Small intestine (tissue), 7 donors: ENCODE results near the gene PRR29. TPM values are rescaled to one million over a fixed set of nuclear protein-coding genes. Genes with fewer than 3 reads are reported as not detected.

Source experiments
- DNase-seq, 2 donors: peaks; one replicate each; pipeline versions ENCODE4 v3.0.0 to v3.0.0-alpha.2; 2013
- FAIRE-seq: peaks from 2 replicates; lab custom pipeline; 2012; peaks lifted over from hg19 to GRCh38; lab: Jason Lieb, UNC
- H3K27ac ChIP-seq, 3 donors: one replicate each; pipeline ENCODE4 v1.5.1; 2013; ENCODE audit warnings: low read length in 2 of 3, mild to moderate bottlenecking in 2 of 3, control low read depth in 1 of 3, inconsistent platforms in 1 of 3, low read depth in 1 of 3, moderate library complexity in 1 of 3
- H3K27me3 ChIP-seq, 3 donors: one replicate each; pipeline ENCODE4 v1.6.1; 2013; ENCODE audit warnings: low read length in 3 of 3, inconsistent platforms in 1 of 3; ENCODE audit not compliant: control insufficient read depth in 3 of 3, insufficient read depth in 3 of 3
- H3K36me3 ChIP-seq, 3 donors: one replicate each; pipeline ENCODE4 v1.6.1; 2013; ENCODE audit warnings: low read length in 3 of 3, inconsistent platforms in 1 of 3, low read depth in 1 of 3, mild to moderate bottlenecking in 1 of 3, moderate library complexity in 1 of 3; ENCODE audit not compliant: control insufficient read depth in 3 of 3, insufficient read depth in 2 of 3
- H3K4me1 ChIP-seq, 3 donors: one replicate each; pipeline ENCODE4 v1.6.1; 2013; ENCODE audit warnings: low read length in 2 of 3, inconsistent platforms in 1 of 3, low read depth in 1 of 3, mild to moderate bottlenecking in 1 of 3, moderate library complexity in 1 of 3; ENCODE audit not compliant: control insufficient read depth in 3 of 3, insufficient read depth in 2 of 3
- H3K4me3 ChIP-seq, 3 donors: one replicate each; pipeline ENCODE4 v1.5.1; 2013; ENCODE audit warnings: low read length in 3 of 3, control low read depth in 1 of 3, inconsistent platforms in 1 of 3, low read depth in 1 of 3, mild to moderate bottlenecking in 1 of 3, moderate library complexity in 1 of 3
- H3K9me3 ChIP-seq, 2 donors: one replicate each; pipeline ENCODE4 v1.6.1; 2013; ENCODE audit warnings: low read depth in 1 of 2, low read length in 1 of 2; ENCODE audit not compliant: control insufficient read depth in 2 of 2, insufficient read depth in 1 of 2
- WGBS, 3 donors: extraction: QIAGEN DNeasy Blood & Tissue Kit; methylation state at CpG; one replicate each; pipeline ENCODE4 v1.1.7; 2013; 5-methylcytosine and 5-hydroxymethylcytosine counted together
- polyA plus RNA-seq, 4 donors: library from polyadenylated mRNA; stranded (reverse) in 3 of 4; unstranded in 1 of 4; fragments of 200-250 nt in 3 of 4; fragments of 120-200 nt in 1 of 4; gene quantifications; one replicate each; pipeline versions ENCODE4 v1.2.1 to v1.2.3, GENCODE V29; 2013
- donor health status: healthy with polysubstance abuse.
- donor health status: control.
- donor health status: control.
- donor health status: Bipolar disorder and iron deficiency.
- donor health status: healthy.

Gene PRR29
- polyA plus RNA-seq, 4 donors = 0.16 to 1.1 TPM; not detected in 2

- no peak for FAIRE-seq
- H3K4me1 ChIP-seq = peaks cover 0 to 10% (median 3%) of the 10 kb centered on the region in 3 donors
- no peak for DNase-seq
- H3K27me3 ChIP-seq = no peaks in the 10 kb centered on the region
- H3K9me3 ChIP-seq = no peaks in the 10 kb centered on the region
- no peak overlapping the region for H3K27ac ChIP-seq
- H3K4me3 ChIP-seq = no peak overlapping the region
- peaks cover 0 to 20% (median 0%) of the 10 kb centered on the region in 3 donors for H3K36me3 ChIP-seq
- 86 to 90% (median 89%) methylated on average over 14 of the region's 14 CpGs for WGBS, 3 donors
Measured at GRCh38 chr17:64036198-64036922, 38.2 kb downstream of the PRR29 start.

- Histone ChIP-seq H3K4me1 (peaks cover 0 to 10% (median 3%) of the 10 kb centered on the region in 3 donors), H3K36me3 (peaks cover 0 to 26% (median 0%) of the 10 kb centered on the region in 3 donors), H3K27me3 (no peaks in the 10 kb centered on the region), H3K4me3 (no peak overlapping the region), H3K27ac (no peak overlapping the region), H3K9me3 (no peaks in the 10 kb centered on the region)
- 82 to 91% (median 90%) methylated on average over 6 of the region's 6 CpGs for WGBS, 3 donors
- no peak for FAIRE-seq
- no peak for DNase-seq
Measured at GRCh38 chr17:64037180-64037579, 39.0 kb downstream of the PRR29 start.

- Histone ChIP-seq H3K9me3 (no peaks in the 10 kb centered on the region), H3K4me1 (peaks cover 0 to 10% (median 3%) of the 10 kb centered on the region in 3 donors), H3K4me3 (no peak overlapping the region), H3K27me3 (no peaks in the 10 kb centered on the region), H3K36me3 (peaks cover 0 to 27% (median 1%) of the 10 kb centered on the region in 3 donors), H3K27ac (no peak overlapping the region)
- DNase-seq (peak in 1 of 2 donors; percentile 50), FAIRE-seq (no peak)
- 85 to 92% (median 91%) methylated on average over 5 of the region's 5 CpGs for WGBS, 3 donors
Measured at GRCh38 chr17:64037802-64038201, 39.7 kb downstream of the PRR29 start.

- Histone ChIP-seq H3K4me3 (no peak overlapping the region), H3K36me3 (peaks cover 0 to 34% (median 6%) of the 10 kb centered on the region in 3 donors), H3K4me1 (peaks cover 2 to 10% (median 3%) of the 10 kb centered on the region in 3 donors), H3K9me3 (no peaks in the 10 kb centered on the region), H3K27me3 (no peaks in the 10 kb centered on the region), H3K27ac (no peak overlapping the region)
- FAIRE-seq (no peak), DNase-seq (peak in 1 of 2 donors; percentile 32)
- WGBS, 3 donors = 65 to 80% (median 77%) methylated on average over 15 to 16 of the region's 16 CpGs
Measured at GRCh38 chr17:64038331-64039105, 40.4 kb downstream of the PRR29 start.

- H3K27ac ChIP-seq = no peak overlapping the region
- 94 to 98% (median 96%) methylated on average over 3 of the region's 3 CpGs for WGBS, 3 donors
- DNase-seq (no peak), FAIRE-seq (no peak)
- no peaks in the 10 kb centered on the region for H3K9me3 ChIP-seq
- peaks cover 4 to 40% (median 9%) of the 10 kb centered on the region in 3 donors for H3K36me3 ChIP-seq
- H3K4me1 ChIP-seq = peaks cover 2 to 10% (median 3%) of the 10 kb centered on the region in 3 donors
- H3K27me3 ChIP-seq = no peaks in the 10 kb centered on the region
- no peak overlapping the region for H3K4me3 ChIP-seq
Measured at GRCh38 chr17:64039106-64039400, 40.9 kb downstream of the PRR29 start.

GRCh38 chr17:64040206-64040605 is 42.1 kb downstream of the PRR29 start:
- H3K36me3 ChIP-seq = peaks cover 7 to 50% (median 13%) of the 10 kb centered on the region in 3 donors
- DNase-seq = peak; percentile 62 to 95
- H3K27me3 ChIP-seq = no peaks in the 10 kb centered on the region
- no peak for FAIRE-seq
- peaks cover 2 to 10% (median 3%) of the 10 kb centered on the region in 3 donors for H3K4me1 ChIP-seq
- 26 to 58% (median 38%) methylated on average over 6 of the region's 6 CpGs for WGBS, 3 donors
- peak overlapping the region in 2 of 3 donors; percentile 17 to 66 for H3K27ac ChIP-seq
- H3K9me3 ChIP-seq = no peaks in the 10 kb centered on the region
- no peak overlapping the region for H3K4me3 ChIP-seq

- WGBS, 3 donors = 20 to 51% (median 29%) methylated on average over 11 of the region's 11 CpGs
- peak overlapping the region in 1 of 3 donors; percentile 36 for H3K27ac ChIP-seq
- H3K36me3 ChIP-seq = peaks cover 14 to 67% (median 20%) of the 10 kb centered on the region in 3 donors
- DNase-seq (peak in 1 of 2 donors; percentile 56), FAIRE-seq (no peak)
- no peak overlapping the region for H3K4me3 ChIP-seq
- H3K9me3 ChIP-seq = no peaks in the 10 kb centered on the region
- H3K27me3 ChIP-seq = no peaks in the 10 kb centered on the region
- H3K4me1 ChIP-seq = peaks cover 2 to 10% (median 3%) of the 10 kb centered on the region in 3 donors
Measured at GRCh38 chr17:64041912-64042311, 43.8 kb downstream of the PRR29 start.

GRCh38 chr17:64042700-64043485 is 44.7 kb downstream of the PRR29 start:
- no peak for DNase-seq
- Histone ChIP-seq H3K27me3 (no peaks in the 10 kb centered on the region), H3K36me3 (peaks cover 17 to 69% (median 22%) of the 10 kb centered on the region in 3 donors), H3K9me3 (no peaks in the 10 kb centered on the region), H3K27ac (peak overlapping the region in 1 of 3 donors; percentile 13), H3K4me3 (no peak overlapping the region), H3K4me1 (peaks cover 2 to 10% (median 3%) of the 10 kb centered on the region in 3 donors)
- no peak for FAIRE-seq
- 88 to 90% (median 90%) methylated on average over 12 of the region's 12 CpGs for WGBS, 3 donors
